K562 (cell line): ENCODE data around the gene ZER1. TPM values are rescaled to one million over a fixed set of nuclear protein-coding genes. Genes with fewer than 3 reads are reported as not detected.

ENCODE experiments used
- ARID2 ChIP-seq: fragments of 450-650 bp; IDR thresholded peaks from 2 replicates; pipeline ENCODE4 v1.6.1; 2017; ENCODE audit warnings: antibody characterized with exemption, mild to moderate bottlenecking
- CCNT2 ChIP-seq: IDR thresholded peaks from 2 replicates; pipeline ENCODE4 v1.6.1; 2011; ENCODE audit warnings: borderline replicate concordance, low read depth, mild to moderate bottlenecking, moderate library complexity, mixed read lengths, low read length; ENCODE audit not compliant: insufficient read length; ENCODE audit errors: extremely low read depth
- ETV6 ChIP-seq, 3 experiments: fragments of 150-350 bp in 1 of 3; sonication (generic) in 1 of 3; formaldehyde crosslinking in 1 of 3; IDR thresholded peaks; 2 replicates each; pipeline versions ENCODE4 v1.6.1 to v1.8.0; 2014 to 2022; ENCODE audit warnings: borderline replicate concordance in 2 of 3, low read depth in 2 of 3, antibody characterized with exemption in 1 of 3, low read length in 1 of 3, mild to moderate bottlenecking in 1 of 3, missing genetic modification reagents in 1 of 3
- MXI1 ChIP-seq: IDR thresholded peaks from 2 replicates; pipeline ENCODE4 v1.6.1; 2011; ENCODE audit warnings: low read depth, mild to moderate bottlenecking, improper control_type of control experiment, low read length
- NCOA2 ChIP-seq, 2 experiments: fragments of 450-650 bp; IDR thresholded peaks; 2 replicates each; pipeline ENCODE4 v1.6.1; 2018; ENCODE audit warnings: mild to moderate bottlenecking in 2 of 2, moderate library complexity in 1 of 2; ENCODE audit not compliant: partially characterized antibody in 2 of 2
- PML ChIP-seq: IDR thresholded peaks from 2 replicates; pipeline ENCODE4 v1.6.1; 2012; ENCODE audit warnings: low read length, inconsistent platforms
- POLR2G ChIP-seq: fragments of 200-400 bp; formaldehyde crosslinking; IDR thresholded peaks from 2 replicates; pipeline ENCODE4 v1.6.1; 2017; ENCODE audit warnings: low read depth, mild to moderate bottlenecking, antibody characterized with exemption, low read length, moderate library complexity
- RBFOX2 ChIP-seq: fragments of 200-400 bp; formaldehyde crosslinking; IDR thresholded peaks from 2 replicates; pipeline ENCODE4 v1.6.1; 2017; ENCODE audit warnings: low read depth, mild to moderate bottlenecking, low read length, moderate library complexity
- SIRT6 ChIP-seq: IDR thresholded peaks from one replicate; pipeline ENCODE4 v1.6.1; 2012; ENCODE audit warnings: low read depth, mild to moderate bottlenecking, control low read depth, inconsistent platforms, low read length, moderate library complexity
- THRAP3 ChIP-seq: fragments of 450-650 bp; IDR thresholded peaks from 2 replicates; pipeline ENCODE4 v1.6.1; 2016; ENCODE audit warnings: mild to moderate bottlenecking, inconsistent platforms, borderline replicate concordance
- YY1 ChIP-seq, 3 experiments: IDR thresholded peaks; 2 replicates each; pipeline ENCODE4 v1.6.1; 2011; ENCODE audit warnings: low read length in 2 of 3, mild to moderate bottlenecking in 2 of 3, moderate library complexity in 2 of 3, borderline replicate concordance in 1 of 3, control low read depth in 1 of 3, low read depth in 1 of 3; ENCODE audit not compliant: insufficient read depth in 3 of 3, insufficient replicate concordance in 2 of 3, control insufficient read depth in 1 of 3, insufficient read length in 1 of 3; ENCODE audit errors: extremely low read depth in 1 of 3
- ZNF174 ChIP-seq: fragments of 250-450 bp; sonication (Bioruptor Pico); IDR thresholded peaks from 2 replicates; pipeline ENCODE4 v1.4.0; 2020; ENCODE audit warnings: mild to moderate bottlenecking
- polyA plus RNA-seq, 8 experiments: library from polyadenylated mRNA; depleted of rRNA in 4 of 8; stranded (reverse) in 5 of 8; unstranded in 3 of 8; fragments of >200 nt; fragmentation: Nextera tagmentation in 2 of 8; fragmentation: Illumina TruSeq in 1 of 8; extraction: Ambion mirVana in 2 of 8; extraction: Trizol in 1 of 8; gene quantifications; 2 replicates each; pipeline versions ENCODE4 v1.2.1 to v1.2.3, GENCODE V29; 2011 to 2014; ENCODE audit warnings: inconsistent platforms in 1 of 8, missing spikeins in 1 of 8
- total RNA-seq, 7 experiments: library from RNA; depleted of rRNA in 6 of 7; stranded (reverse); fragments of >200 nt in 6 of 7; fragmentation: Illumina TruSeq in 2 of 7; extraction: Trizol in 2 of 7; gene quantifications; 2 replicates each; pipeline versions ENCODE4 v1.2.1 to v1.2.3, GENCODE V29; 2011 to 2021; ENCODE audit warnings: low replicate concordance in 1 of 7
- TF ChIP-seq, protein P1 (sequence below): fragments of 200-800 bp; sonication (Bioruptor generic); IDR thresholded peaks from 2 replicates; pipeline ENCODE4 v1.6.1; 2016; ENCODE audit warnings: missing genetic modification characterization, missing compliant biosample characterization
- TF ChIP-seq, protein P2 (sequence below): fragments of 450-650 bp; IDR thresholded peaks from 2 replicates; pipeline ENCODE4 v1.7.0; 2016; ENCODE audit warnings: borderline replicate concordance
- TF ChIP-seq, protein P3 (sequence below): fragments of 200-400 bp; formaldehyde crosslinking; IDR thresholded peaks from 2 replicates; pipeline ENCODE4 v1.6.1; 2017; ENCODE audit warnings: mild to moderate bottlenecking, low read depth, low read length, moderate library complexity

ZER1 gene
- total and polyA plus RNA-seq, 9 of the 15 experiments (the other 6 are each of a cell fraction or from before 2014, with no cell fraction given): 0.07 to 10.7 (median 6.2) TPM

GRCh38 chr9:128696923-128697707, 74.6 kb downstream of the ZER1 start (continued):
- TF ChIP-seq, protein P1, sequence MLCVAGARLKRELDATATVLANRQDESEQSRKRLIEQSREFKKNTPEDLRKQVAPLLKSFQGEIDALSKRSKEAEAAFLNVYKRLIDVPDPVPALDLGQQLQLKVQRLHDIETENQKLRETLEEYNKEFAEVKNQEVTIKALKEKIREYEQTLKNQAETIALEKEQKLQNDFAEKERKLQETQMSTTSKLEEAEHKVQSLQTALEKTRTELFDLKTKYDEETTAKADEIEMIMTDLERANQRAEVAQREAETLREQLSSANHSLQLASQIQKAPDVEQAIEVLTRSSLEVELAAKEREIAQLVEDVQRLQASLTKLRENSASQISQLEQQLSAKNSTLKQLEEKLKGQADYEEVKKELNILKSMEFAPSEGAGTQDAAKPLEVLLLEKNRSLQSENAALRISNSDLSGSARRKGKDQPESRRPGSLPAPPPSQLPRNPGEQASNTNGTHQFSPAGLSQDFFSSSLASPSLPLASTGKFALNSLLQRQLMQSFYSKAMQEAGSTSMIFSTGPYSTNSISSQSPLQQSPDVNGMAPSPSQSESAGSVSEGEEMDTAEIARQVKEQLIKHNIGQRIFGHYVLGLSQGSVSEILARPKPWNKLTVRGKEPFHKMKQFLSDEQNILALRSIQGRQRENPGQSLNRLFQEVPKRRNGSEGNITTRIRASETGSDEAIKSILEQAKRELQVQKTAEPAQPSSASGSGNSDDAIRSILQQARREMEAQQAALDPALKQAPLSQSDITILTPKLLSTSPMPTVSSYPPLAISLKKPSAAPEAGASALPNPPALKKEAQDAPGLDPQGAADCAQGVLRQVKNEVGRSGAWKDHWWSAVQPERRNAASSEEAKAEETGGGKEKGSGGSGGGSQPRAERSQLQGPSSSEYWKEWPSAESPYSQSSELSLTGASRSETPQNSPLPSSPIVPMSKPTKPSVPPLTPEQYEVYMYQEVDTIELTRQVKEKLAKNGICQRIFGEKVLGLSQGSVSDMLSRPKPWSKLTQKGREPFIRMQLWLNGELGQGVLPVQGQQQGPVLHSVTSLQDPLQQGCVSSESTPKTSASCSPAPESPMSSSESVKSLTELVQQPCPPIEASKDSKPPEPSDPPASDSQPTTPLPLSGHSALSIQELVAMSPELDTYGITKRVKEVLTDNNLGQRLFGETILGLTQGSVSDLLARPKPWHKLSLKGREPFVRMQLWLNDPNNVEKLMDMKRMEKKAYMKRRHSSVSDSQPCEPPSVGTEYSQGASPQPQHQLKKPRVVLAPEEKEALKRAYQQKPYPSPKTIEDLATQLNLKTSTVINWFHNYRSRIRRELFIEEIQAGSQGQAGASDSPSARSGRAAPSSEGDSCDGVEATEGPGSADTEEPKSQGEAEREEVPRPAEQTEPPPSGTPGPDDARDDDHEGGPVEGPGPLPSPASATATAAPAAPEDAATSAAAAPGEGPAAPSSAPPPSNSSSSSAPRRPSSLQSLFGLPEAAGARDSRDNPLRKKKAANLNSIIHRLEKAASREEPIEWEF (CRISPR knock-in tag): no peak
- TF ChIP-seq POLR2G: peak; percentile 57
- TF ChIP-seq THRAP3: no peak
- TF ChIP-seq, protein P2, sequence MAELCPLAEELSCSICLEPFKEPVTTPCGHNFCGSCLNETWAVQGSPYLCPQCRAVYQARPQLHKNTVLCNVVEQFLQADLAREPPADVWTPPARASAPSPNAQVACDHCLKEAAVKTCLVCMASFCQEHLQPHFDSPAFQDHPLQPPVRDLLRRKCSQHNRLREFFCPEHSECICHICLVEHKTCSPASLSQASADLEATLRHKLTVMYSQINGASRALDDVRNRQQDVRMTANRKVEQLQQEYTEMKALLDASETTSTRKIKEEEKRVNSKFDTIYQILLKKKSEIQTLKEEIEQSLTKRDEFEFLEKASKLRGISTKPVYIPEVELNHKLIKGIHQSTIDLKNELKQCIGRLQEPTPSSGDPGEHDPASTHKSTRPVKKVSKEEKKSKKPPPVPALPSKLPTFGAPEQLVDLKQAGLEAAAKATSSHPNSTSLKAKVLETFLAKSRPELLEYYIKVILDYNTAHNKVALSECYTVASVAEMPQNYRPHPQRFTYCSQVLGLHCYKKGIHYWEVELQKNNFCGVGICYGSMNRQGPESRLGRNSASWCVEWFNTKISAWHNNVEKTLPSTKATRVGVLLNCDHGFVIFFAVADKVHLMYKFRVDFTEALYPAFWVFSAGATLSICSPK: no peak
- 0 out of 2 replicates have a peak, but pooled peaks have one; percentile 29 for TF ChIP-seq RBFOX2
- TF ChIP-seq ARID2: no peak
- TF ChIP-seq PML: peak; percentile 55; the same call in 1 of the 2 replicates
- no peak for TF ChIP-seq NCOA2 (IDR thresholded peaks at IDR 0.05; ENCODE audit: partially characterized antibody in 2 of 2)
- TF ChIP-seq CCNT2: no peak
- TF ChIP-seq, protein P3, sequence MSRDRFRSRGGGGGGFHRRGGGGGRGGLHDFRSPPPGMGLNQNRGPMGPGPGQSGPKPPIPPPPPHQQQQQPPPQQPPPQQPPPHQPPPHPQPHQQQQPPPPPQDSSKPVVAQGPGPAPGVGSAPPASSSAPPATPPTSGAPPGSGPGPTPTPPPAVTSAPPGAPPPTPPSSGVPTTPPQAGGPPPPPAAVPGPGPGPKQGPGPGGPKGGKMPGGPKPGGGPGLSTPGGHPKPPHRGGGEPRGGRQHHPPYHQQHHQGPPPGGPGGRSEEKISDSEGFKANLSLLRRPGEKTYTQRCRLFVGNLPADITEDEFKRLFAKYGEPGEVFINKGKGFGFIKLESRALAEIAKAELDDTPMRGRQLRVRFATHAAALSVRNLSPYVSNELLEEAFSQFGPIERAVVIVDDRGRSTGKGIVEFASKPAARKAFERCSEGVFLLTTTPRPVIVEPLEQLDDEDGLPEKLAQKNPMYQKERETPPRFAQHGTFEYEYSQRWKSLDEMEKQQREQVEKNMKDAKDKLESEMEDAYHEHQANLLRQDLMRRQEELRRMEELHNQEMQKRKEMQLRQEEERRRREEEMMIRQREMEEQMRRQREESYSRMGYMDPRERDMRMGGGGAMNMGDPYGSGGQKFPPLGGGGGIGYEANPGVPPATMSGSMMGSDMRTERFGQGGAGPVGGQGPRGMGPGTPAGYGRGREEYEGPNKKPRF: no peak
- TF ChIP-seq ETV6 (IDR thresholded peaks at IDR 0.05; ENCODE audit: borderline replicate concordance in 1 of 2, low read depth in 2 of 2, low read length in 1 of 2): no peak
- no peak for TF ChIP-seq ETV6 (CRISPR knock-in tag; IDR thresholded peaks at IDR 0.05; ENCODE audit: borderline replicate concordance)
- no peak for TF ChIP-seq MXI1
- TF ChIP-seq SIRT6: peak; percentile 10
- peak in 1 of 3 experiments; percentile 38 for TF ChIP-seq YY1 (IDR thresholded peaks at IDR 0.05; ENCODE audit: borderline replicate concordance in 1 of 3, control insufficient read depth in 1 of 3, extremely low read depth in 1 of 3, insufficient read depth in 3 of 3, insufficient read length in 1 of 3, insufficient replicate concordance in 2 of 3, low read depth in 1 of 3, low read length in 2 of 3)
- TF ChIP-seq ZNF174 (CRISPR knock-in tag): peak; percentile 56; the same call in 1 of the 2 replicates
